GM18508 (cell line): ENCODE results near the gene PLD4.
"Not testable (repeated sequence)": the region's sequence is repeated elsewhere in the genome, so short reads cannot be mapped to it uniquely, and the experiment has no call there.

ENCODE experiments used
- ATAC-seq: cut with Tn5 transposase; IDR thresholded peaks from one replicate; pipeline ENCODE4 v1.9.1; 2021; ENCODE audit warnings: moderate number of reproducible peaks; ENCODE audit not compliant: insufficient read depth, unreplicated experiment

PLD4 gene

DNA sequence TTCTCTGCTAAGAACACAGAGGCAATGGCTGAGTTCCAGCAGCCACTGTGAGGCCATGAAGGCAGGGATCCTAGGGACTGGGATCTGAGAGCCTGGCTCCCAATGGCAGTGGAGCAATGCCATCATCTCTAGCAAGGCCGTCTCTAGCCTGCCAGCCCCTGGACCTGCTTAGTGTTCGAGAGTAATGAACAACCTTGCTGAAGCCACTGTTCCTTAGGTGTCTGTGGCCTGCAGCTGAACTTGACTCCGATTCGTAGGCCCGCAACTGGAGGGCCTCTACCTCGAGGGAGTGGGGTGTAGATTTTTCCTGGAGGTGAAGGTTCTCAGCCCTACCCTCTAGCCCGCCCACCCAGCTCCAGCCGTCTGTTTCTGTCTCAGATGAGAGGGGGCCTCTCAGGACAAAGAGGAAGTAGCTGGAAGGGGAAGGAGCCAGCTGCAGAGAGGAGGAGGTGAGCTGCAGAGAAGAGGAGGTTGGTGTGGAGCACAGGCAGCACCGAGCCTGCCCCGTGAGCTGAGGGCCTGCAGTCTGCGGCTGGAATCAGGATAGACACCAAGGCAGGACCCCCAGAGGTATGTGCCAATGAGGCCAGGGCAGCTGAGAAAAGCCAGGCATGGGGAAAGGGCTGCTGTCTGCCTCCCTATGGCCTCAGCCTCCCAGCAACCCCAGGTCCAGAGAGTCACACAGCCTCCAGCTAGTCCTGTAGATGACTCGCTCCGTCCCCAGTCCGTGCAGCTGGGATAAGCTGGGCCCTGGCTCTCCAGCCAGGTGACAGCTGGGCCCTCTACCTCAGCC lies at the start of gene PLD4:
Gene PLD4, plus strand, starts transcription at position 459 of the 793 bp plus-strand sequence. CDS start 2,262 bp downstream, outside the sequence.
- ATAC-seq = no peak

DNA sequence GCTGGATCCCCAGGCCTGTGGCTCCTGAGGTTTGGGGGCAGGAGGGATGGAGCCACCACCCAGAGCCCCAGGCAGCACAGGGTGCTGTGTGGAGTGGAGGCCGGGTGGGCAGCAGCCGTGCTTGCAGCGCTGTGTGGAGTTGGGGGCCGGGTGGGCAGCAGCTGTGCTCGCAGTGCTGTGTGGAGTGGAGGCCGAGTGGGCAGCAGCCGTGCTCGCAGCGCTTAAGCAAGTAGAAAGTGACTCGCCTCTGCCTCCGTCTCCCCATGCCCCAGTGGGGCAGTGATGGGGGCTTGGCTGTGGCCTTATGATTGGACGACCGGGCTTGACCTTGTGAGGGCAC lies 49.3 kb upstream of the PLD4 start:
- no peak for ATAC-seq

DNA sequence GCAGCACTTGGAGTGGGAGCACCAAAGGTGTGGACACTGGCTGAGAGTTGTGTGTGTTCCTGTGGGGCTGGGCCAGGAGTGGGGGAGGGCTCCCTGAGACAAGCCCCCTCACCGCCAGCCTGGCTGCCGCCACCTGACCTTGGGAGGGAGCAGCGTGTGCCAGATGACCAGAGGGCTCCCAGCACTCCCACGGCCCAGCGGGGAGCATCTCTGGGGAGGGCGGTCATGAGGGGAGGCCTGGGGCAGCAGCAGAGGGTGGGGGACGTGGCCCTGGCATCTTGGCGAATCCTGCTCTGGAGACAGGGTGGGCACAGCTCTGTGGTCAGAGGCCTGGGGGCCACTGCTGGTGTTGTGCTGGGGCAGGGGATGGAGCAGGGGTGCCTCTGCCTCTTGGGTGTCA lies 48.9 kb upstream of the PLD4 start:
- no peak for ATAC-seq

GRCh38 chr14:104876251-104876699 lies 48.4 kb upstream of the PLD4 start:
- ATAC-seq = no peak

DNA sequence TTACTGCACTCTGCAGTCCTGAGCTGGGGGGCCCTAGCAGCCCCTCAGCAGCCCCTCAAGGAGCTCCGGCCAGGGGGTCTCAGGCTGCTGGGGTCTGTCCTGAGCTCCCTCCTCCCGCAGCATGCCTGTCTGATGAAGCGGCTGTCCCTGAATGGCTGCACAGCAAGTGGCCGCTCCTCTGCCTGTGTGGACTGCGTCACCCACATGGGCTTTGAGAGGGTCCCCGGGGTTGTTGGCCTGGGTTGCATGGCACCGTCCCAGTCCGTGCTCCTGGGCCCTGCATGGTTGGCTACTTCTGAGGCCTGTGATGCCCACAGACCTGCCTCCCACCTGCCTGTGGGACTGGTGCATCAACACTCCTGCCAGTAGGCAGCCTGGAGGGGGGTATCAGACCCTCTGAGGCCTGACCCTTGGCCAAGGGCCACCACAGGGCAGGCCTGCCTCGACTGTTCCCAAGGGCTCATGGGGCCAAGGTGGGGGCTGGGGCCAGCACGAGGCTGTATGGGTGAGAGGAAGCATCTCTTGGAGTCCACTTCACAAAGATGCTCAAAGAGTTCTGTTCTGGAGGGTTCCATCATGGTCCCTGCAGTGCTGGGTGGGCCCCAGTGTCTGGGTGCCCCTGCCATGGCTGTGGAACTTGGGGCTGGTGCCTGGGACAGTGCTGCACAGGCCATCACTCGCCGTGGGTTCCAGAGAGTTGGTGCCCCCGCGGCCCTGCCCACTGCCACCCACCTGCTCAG lies 47.4 kb upstream of the PLD4 start:
- no peak for ATAC-seq

- ATAC-seq = no peak
Observed at GRCh38 chr14:104877806-104878550, 46.7 kb upstream of the PLD4 start.

- no peak for ATAC-seq
Observed at GRCh38 chr14:104878582-104878981, 46.1 kb upstream of the PLD4 start.

DNA sequence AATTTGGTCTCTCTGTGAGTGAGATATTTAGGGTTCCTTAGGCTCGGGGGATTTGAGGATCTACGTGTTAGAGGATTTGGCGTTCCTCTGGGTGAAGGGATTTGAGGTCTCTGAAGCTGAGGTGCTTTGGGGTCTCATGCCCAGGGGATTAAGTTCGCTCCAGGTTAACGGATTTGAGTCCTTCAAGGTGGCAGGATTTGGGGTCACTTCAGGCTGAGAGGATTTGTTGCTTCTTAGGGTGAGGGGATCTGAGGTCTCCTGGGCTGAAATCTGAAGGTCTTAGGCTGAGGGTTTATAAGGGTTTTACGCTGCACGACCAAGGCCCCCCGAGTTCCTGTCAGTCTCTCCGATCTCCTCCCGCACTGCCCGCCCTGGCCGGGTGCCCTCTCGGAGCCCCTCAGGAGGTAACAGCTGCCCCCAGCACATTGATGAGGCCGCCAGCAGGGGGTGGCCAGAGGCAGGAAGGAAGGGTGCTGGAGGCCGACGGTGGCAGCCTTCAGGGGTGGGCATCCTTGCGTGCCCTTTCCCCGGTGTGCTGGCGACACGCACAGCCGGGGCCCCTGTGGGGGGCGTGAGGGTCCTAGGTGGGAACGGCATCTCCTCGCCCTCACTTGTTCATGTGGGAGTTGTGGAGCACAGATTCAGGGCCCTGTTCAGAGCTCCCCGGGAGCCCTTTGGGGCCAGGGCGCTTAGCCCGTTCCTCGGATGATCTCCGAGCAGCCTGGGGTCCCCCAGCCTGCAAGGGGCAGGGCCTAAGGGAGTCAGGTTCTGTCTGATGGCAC lies 45.3 kb upstream of the PLD4 start:
- no peak for ATAC-seq

DNA sequence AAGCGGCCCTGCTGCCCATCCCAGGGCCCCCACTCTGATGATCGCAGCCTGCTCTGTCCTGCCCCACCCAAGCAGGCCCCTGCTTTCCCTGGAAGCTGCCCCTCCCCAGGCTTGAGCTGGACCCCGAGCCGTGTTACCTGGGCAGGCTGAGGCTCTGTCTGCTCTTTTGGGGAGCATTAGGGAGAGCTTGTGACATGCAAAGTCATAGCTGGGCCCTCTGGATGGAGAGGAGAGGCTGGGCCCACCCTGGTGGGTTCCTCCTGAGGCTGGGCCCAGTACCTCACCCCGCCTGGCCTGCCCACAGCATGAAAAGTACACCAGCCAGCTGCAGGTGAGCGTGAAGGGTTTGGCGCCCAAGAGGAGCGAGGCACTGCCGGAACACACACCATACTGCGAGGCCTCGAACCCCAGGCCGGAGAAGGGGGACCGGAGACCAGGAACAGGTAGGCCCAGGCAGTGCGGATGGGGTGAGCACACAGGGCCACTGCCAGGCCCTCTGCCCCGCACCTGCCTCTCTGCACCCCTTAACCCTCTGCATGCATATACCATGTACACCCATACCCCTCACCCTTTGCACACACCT lies 44.6 kb upstream of the PLD4 start:
- no peak for ATAC-seq

- no peak for ATAC-seq
Observed at GRCh38 chr14:104880584-104881210, 44.0 kb upstream of the PLD4 start.

GRCh38 chr14:104881369-104881979 lies 43.2 kb upstream of the PLD4 start:
- no peak for ATAC-seq

DNA sequence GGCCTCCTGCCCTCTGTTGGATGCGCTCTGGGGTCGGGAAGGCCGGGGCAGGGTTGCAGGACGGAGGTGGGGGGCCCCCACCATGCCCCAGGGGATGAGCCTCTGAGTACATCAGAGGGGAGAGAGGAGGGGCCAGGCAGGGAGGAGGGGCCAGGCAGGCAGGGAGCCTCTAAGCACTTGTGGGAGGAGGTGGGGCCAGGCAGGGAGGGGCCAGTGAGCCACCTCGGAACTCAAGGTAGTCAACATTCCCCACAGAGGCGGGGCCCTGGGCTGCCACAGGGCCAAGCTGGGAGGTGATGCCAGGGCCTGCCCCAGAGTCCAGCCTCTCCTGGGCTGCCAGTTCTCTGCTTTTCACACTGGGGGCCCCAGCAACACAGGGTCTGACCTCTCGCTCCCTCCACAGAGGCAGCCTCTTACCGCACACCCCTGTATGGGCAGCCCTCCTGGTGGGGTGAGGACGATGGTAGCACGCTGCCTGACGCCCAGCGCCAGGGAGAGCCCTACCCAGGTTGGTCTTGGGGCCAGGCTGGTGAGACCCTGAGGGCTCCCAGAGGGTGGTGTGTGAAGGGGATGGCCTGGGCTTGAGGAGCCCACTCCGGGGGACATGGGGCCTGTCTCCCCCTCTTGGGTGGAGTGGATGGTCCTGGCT lies 42.2 kb upstream of the PLD4 start:
- ATAC-seq = no peak

- no peak for ATAC-seq
Observed at GRCh38 chr14:104882991-104883660, 41.6 kb upstream of the PLD4 start.

DNA sequence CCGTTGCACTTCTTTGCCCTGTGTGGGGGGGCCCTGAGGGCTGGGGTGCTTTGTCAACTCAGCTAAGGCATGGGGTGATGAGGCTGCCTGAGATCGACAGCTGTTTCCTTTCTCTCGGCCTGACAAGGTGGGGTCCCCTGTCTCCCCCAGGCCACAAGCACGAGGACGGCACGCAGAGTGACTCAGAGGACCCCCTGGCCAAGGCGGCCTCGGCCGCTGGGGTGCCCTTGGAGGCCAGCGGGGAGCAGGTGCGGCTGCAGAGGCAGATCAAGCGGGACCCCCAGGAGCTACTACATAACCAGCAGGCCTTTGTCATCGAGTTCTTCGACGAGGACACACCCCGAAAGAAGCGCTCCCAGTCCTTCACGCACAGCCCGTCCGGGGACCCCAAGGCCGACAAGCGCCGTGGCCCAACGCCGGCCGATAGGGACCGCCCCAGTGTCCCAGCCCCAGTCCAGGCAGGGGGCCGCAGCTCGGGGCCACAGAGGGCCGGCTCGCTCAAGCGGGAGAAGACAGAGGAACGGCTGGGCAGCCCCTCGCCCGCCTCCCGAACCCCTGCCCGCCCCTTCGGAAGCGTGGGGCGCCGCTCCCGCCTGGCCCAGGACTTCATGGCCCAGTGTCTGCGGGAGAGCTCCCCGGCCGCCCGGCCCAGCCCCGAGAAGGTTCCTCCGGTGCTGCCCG lies 40.9 kb upstream of the PLD4 start:
- no peak for ATAC-seq

DNA sequence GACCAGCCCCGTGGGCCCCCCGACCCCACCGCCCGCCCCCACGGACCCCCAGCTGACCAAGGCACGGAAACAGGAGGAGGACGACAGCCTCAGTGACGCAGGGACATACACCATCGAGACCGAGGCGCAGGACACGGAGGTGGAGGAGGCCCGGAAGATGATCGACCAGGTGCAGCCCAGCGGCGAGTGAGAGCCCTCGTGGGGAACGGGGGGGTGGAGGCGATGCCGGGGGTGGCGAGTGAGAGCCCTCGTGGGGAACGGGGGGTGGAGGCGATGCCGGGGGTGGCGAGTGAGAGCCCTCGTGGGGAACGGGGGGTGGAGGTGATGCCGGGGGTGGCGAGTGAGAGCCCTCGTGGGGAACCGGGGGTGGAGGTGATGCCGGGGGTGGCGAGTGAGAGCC lies 40.3 kb upstream of the PLD4 start:
- not testable (repeated sequence) for ATAC-seq

DNA sequence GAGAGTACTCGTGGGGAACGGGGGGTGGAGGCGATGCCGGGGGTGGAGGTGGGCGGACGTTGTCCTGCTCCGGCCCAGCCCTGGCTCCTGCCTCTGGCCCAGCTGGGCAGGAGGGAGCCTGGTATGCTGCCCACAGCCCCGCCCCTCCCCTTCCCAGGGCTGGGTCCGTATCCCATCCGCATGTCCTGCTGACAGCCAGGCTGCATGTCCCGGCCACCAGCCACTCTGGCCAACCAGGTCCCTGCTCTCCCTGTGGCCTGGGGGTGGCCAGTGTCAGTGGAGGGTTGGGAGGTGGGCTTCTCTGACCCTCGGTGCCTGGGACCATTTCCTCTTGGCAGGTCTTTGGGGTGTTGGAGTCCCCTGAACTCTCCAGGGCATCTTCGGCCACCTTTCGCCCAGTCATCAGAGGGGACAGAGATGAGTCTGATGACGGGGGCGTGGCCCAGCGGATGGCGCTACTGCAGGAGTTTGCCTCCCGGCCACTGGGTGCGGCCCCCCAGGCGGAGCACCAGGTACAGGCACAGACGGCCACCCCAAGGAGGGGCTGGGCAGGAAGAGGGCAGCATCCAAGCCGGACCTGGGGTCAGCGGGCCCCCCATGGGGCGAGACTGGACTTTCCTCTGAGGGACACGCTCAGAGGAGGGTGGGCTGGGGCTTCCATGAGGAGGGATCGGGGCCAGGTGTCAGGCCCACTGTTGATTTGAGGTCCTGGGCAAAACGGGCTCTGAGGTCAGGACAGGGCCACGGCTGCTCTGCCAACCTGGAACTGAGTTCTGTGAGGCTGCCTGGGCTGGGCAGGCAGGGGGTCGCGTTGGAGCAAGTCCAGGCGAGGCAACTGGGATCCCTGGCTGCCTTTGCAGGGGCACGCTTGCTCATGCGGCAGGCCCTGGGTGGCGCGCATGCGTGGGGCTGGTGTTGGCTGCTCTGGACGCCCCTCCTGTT lies 39.4 kb upstream of the PLD4 start:
- no peak for ATAC-seq
